ENCODE measurements around the gene LAMA5. TPM values are rescaled to one million over a fixed set of nuclear protein-coding genes. Genes with fewer than 3 reads are reported as not detected.

The LAMA5 gene
- total and polyA plus RNA-seq, 2 experiments from 2014 or later, result 201 to 298 TPM

GRCh38 chr20:62338294-62338620, 28.9 kb downstream of the LAMA5 start:
- Histone ChIP-seq H3K79me2 (replicated peaks; ENCODE audit: insufficient read depth) (peaks cover 12% of the 10 kb centered on the region; the same call in 1 of the 2 replicates), H3K27me3 (ENCODE audit: insufficient read depth) (no peaks in the 10 kb centered on the region), H4K20me1 (replicated peaks; ENCODE audit: insufficient read depth) (no peaks in the 10 kb centered on the region; the same call in 1 of the 2 replicates), H3K4me1 (ENCODE audit: insufficient read depth) (no peaks in the 10 kb centered on the region), H3K4me2 (no peak overlapping the region), H3F3A (replicated peaks; ENCODE audit: low read depth) (peaks cover 12% of the 10 kb centered on the region; the same call in 1 of the 2 replicates), H3K36me3 (ENCODE audit: insufficient read depth) (peaks cover 27% of the 10 kb centered on the region), H3K9me2 (ENCODE audit: insufficient read depth) (no peaks in the 10 kb centered on the region), H2AFZ (no peak overlapping the region), H3K4me3 (no peak overlapping the region), H3K27ac (ENCODE audit: low read depth) (no peak overlapping the region)
- ATAC-seq (no peak), DNase-seq (ENCODE audit: low spot score) (no peak)
- no peak for TF ChIP-seq ZNF114 (CRISPR knock-in tag; IDR thresholded peaks at IDR 0.05)
- no peak overlapping the region for H3K27ac Mint-ChIP-seq
- H3K27me3 Mint-ChIP-seq (ENCODE audit: insufficient read depth, low read depth, poor library complexity), result peaks cover 10% of the 10 kb centered on the region
- H3K4me1 Mint-ChIP-seq, result no peaks in the 10 kb centered on the region
- no peaks in the 10 kb centered on the region for H3K9me3 Mint-ChIP-seq
- peaks cover 53% of the 10 kb centered on the region for H3K36me3 Mint-ChIP-seq (ENCODE audit: low read depth)
- no peak overlapping the region for H3K4me3 Mint-ChIP-seq

- Histone ChIP-seq H2AFZ (no peak overlapping the region), H4K20me1 (replicated peaks; ENCODE audit: insufficient read depth) (no peaks in the 10 kb centered on the region), H3K79me2 (replicated peaks; ENCODE audit: insufficient read depth) (peaks cover 12% of the 10 kb centered on the region; the same call in 1 of the 2 replicates), H3K4me2 (no peak overlapping the region), H3K4me3 (no peak overlapping the region), H3K36me3 (ENCODE audit: insufficient read depth) (peaks cover 22% of the 10 kb centered on the region), H3K27ac (ENCODE audit: low read depth) (no peak overlapping the region), H3K4me1 (ENCODE audit: insufficient read depth) (no peaks in the 10 kb centered on the region), H3K27me3 (ENCODE audit: insufficient read depth) (no peaks in the 10 kb centered on the region), H3F3A (replicated peaks; ENCODE audit: low read depth) (peaks cover 7% of the 10 kb centered on the region; the same call in 1 of the 2 replicates), H3K9me2 (ENCODE audit: insufficient read depth) (no peaks in the 10 kb centered on the region)
- ATAC-seq (no peak), DNase-seq (ENCODE audit: low spot score) (no peak)
- Mint-ChIP-seq H3K4me3 (no peak overlapping the region), H3K36me3 (ENCODE audit: low read depth) (peaks cover 48% of the 10 kb centered on the region), H3K9me3 (no peaks in the 10 kb centered on the region), H3K4me1 (no peaks in the 10 kb centered on the region), H3K27me3 (ENCODE audit: insufficient read depth, low read depth, poor library complexity) (peaks cover 10% of the 10 kb centered on the region), H3K27ac (no peak overlapping the region)
- TF ChIP-seq, protein P1, sequence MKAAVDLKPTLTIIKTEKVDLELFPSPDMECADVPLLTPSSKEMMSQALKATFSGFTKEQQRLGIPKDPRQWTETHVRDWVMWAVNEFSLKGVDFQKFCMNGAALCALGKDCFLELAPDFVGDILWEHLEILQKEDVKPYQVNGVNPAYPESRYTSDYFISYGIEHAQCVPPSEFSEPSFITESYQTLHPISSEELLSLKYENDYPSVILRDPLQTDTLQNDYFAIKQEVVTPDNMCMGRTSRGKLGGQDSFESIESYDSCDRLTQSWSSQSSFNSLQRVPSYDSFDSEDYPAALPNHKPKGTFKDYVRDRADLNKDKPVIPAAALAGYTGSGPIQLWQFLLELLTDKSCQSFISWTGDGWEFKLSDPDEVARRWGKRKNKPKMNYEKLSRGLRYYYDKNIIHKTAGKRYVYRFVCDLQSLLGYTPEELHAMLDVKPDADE (IDR thresholded peaks at IDR 0.05), result no peak
- TF ChIP-seq REST (IDR thresholded peaks at IDR 0.05; ENCODE audit: unreplicated experiment) (no peak), JUNB (IDR thresholded peaks at IDR 0.05; ENCODE audit: unreplicated experiment) (no peak), ZNF114 (CRISPR knock-in tag; IDR thresholded peaks at IDR 0.05) (no peak)
Measured at GRCh38 chr20:62337558-62338293, 29.4 kb downstream of the LAMA5 start.

Measured in GM23338 (cell line).